GM10847 (cell line): ENCODE measurements around the gene SMIM5.

Experiments
- POLR2A ChIP-seq: IDR thresholded peaks from 2 replicates; pipeline ENCODE4 v1.6.1; 2011; ENCODE audit not compliant: insufficient read length; ENCODE audit errors: extremely low read depth

SMIM5 gene

GRCh38 chr17:75629157-75629556, 4.1 kb upstream of the SMIM5 start:
- TF ChIP-seq POLR2A = no peak

- no peak for TF ChIP-seq POLR2A
Measured at GRCh38 chr17:75630071-75630917, 2.9 kb upstream of the SMIM5 start.

- TF ChIP-seq POLR2A = no peak
Measured at GRCh38 chr17:75631353-75631752, 1.9 kb upstream of the SMIM5 start.

DNA sequence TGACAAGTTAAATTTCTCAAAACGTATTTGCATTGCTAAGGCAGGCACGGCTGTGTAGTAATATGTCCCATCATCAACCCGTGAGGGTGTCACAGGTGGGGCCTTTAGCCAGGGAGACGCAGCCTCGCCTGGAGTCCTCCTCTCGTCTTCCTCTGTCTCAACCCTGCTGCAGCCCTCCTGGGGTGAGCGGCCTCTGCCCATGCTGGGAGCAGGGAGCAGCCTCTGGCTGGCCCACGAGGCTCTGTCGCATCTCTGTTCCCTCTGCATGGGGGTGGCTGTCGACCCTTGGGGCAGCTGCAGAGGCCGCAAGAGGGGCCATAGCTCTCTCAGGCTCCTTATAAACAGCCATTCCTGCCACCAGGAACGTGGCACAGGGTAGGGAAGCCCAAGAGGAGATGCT, 806 bp upstream of the SMIM5 start:
- no peak for TF ChIP-seq POLR2A

DNA sequence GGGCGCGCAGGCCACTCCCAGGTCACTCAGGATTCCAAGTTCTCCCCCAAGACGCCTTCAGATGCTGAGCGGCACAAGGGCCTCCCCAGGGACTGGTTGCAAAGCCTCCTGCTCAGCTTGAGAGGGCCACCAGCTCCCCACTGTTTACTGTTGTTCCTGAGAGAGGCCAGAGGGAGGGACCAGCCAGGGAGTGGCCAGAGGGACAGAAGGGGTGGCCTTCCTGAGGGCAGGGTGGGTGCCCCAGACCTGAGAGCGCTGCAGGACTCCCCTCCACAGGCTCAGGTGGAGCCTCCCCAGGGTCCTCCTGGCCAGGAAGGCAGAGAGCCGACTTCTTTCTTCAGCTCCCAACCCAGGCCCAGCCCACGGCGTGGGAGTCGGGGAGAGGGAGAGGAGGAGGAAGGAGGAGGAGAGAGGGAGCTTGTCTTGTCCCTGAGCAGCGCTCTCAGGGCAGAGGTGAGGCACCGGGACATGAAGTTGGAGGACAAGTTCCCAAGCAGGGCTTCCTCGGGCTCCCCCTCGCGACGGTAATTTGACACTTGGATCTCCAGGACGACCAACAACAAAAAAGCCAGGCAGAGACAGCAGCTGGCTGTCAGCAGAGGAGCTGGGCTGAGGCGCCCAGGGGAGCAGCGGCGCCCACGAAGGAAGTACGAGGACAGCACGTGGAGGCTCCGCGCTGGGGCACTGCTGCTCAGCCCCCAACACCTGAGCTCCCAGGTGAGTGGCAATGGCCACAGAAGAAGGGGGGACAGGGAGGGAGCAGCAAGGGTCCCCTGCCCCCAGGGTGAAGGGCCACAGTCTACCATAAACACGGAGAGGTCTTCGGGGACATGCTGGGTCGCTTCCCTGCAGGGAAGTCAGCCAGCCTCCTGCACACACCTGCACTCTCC, 497 bp downstream of the SMIM5 start:
- no peak for TF ChIP-seq POLR2A

DNA sequence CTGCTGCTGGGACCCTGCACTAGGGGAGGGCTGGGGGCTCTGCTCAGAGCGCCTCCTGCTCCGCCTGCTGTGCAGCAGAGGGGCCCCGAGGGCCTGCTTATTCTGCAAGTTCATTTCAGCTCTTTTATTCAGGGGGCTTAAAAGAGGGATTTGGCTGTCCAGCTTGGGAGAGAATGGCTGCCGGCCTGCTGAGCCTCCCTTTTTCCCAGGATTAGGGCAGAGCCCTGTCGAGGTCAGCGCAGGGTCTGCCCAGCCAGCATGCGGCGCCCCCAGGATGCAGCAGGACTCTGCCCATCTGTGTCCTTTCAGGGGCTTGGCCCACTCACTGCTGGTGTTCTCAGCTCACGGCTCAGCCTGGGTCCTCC, 1.1 kb downstream of the SMIM5 start:
- no peak for TF ChIP-seq POLR2A

DNA sequence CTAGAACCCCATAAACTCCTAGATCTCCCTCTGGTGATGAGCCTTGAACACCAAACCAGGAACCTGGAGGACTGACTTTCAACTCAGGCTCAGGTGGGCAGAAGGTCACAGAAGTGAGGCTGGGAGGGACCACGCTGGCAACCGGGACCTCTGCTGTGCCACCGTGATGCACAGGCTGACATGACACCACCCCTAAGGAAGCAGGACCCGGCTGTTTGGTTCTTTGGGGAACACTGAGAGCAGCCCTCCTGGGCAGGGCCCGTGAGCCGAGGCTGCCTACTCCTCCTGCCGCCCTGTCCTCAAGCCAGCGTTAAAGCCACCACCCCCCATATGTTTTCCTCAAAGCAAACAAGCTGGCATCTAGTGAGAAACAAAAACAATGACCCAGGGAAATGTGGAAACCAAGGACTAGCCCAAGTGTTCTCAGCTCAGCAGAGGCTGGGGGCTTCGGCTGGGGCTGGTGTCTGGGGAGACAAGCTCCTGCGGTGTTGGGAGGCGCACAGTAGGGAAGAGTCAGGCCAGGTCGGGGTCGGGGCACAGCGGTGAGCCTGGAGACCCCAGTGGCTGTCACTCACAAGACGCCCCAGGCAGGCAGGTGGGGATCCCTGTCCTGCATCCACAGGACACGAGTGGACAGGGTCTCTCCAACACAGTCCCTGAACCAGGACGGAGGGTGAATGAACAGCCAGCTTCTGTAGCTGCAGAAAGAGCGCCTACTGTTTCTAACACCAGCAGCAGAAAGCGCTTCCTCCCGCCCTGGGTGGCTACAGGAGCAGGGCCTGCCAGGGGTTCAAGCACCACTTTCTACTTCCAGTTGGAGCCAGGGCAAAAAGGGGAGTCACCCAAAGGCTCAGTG, 1.7 kb downstream of the SMIM5 start:
- no peak for TF ChIP-seq POLR2A

GRCh38 chr17:75635610-75636202, 2.5 kb downstream of the SMIM5 start:
- TF ChIP-seq POLR2A = no peak

DNA sequence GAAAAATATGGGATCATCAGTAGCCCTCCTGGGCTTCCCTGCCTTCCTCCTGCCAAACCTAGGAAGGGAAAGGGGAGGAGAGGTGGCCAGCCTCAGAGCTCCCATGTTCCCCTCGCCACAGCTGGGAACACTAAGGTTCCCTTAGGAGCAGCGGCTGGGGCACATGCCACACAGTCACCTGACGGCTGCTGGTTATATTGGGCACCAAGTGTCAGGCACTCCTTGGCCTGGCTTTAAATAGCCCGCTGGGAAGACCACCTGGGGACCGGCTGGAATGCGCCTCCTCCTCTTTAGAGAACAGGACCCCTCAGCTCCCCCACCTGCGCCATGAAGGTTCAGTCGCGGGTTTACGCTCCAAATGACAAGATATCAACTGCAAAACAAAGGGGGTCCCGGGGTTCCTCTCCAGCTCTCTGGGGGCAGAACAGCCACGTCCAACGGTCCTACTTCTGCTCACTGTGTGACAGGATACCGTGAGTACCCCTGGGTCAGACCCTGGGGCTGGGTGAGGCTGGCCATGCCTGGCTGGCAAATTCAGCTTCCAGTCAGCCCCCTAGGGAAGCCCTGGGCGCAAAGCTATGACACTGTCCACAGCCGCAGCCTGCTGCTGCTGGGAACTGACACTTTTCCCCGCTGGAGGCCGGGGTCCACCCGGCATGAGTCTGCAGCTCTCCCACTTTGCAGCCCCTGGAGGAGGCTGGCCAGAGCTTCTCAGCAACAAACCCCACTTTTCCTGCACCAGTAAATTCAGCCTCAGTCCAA, 3.3 kb downstream of the SMIM5 start:
- TF ChIP-seq POLR2A = no peak

- TF ChIP-seq POLR2A = no peak
Measured at GRCh38 chr17:75637143-75637538, 3.9 kb downstream of the SMIM5 start.

GRCh38 chr17:75637551-75637950, 4.3 kb downstream of the SMIM5 start:
- TF ChIP-seq POLR2A = no peak

- TF ChIP-seq POLR2A = no peak
Measured at GRCh38 chr17:75638893-75639292, 5.7 kb downstream of the SMIM5 start.

GRCh38 chr17:75639327-75639726, 6.1 kb downstream of the SMIM5 start:
- no peak for TF ChIP-seq POLR2A

DNA sequence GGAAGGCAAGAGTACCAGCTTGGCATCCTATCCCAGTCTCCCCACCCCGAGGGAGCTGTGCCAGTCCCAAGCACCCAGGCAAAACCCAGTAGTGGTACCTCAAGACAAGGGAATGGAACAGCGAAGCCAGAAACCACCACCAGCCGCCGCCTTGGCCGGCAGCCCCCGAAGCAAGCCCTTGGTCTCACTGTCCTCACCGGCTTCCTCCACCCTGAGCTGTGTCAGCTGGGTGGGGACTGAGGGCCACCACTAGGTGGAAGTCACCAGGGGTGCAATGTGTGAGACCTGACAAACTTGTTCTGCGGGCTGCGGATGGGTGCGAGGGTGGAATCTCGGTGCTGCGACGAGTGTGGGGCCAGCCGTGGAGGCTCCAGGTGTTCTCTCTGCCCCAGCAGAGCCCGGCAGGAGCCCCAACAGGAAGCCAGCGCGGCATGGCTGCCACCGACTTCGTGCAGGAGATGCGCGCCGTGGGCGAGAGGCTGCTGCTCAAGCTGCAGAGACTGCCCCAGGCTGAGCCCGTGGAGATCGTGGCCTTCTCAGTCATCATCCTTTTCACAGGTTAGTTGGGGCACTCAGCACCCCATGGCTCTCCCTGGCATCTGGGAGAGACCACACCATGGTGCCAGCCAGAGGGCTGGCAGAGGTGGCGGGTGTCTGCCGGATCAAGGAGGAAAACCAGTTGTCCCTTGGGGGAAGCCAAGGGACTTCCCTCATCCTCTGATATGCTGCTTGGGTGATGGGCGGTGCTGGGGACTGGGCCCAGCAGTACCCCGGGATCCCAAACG, 6.7 kb downstream of the SMIM5 start:
- no peak for TF ChIP-seq POLR2A

DNA sequence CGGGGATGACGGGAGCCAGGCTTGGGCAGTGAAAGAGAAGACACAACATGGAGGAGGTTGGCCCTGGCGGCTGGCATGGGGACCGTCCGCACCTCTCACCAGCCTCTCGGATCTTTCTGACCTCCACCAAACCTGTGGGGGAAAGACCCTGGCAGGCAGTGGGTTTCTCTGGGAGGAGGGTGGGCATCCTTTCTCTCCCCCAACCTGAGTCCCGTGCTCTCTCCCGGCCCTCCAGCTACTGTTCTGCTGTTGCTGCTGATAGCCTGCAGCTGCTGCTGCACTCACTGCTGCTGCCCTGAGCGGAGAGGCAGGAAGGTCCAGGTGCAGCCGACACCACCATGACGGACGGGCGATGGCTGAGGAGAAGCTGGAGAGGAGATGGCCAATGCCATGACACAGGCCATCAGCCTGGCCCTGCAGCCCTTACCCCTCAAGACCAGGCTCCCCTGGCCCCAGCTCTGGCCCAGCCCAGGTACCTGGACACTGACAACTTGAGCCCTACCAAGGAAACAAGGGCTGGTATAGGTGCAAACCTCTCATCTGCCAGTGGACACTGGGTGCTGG, 7.4 kb downstream of the SMIM5 start:
- TF ChIP-seq POLR2A = no peak
